NCI-H2081 treated with DMSO at 0.1 percent for 48 hours (cell line): ENCODE measurements around the gene AMZ2.

Source experiments
- DNase-seq: peaks from one replicate; lab custom pipeline; 2025; lab: John Stamatoyannopoulos, UW

AMZ2 gene

GRCh38 chr17:68290955-68291835 lies 43.4 kb downstream of the AMZ2 start, which contains the start of the genes ARSG and SLC16A6:
ARSG (plus strand) TSS chr17:68291495; CDS start chr17:68307494, 15,999 bp downstream.
SLC16A6 (minus strand) TSS chr17:68291127; CDS start chr17:68278320, 12,807 bp downstream.
- peak; percentile 42 for DNase-seq

GRCh38 chr17:68291836-68292688 lies 44.2 kb downstream of the AMZ2 start:
- DNase-seq, result peak; percentile 41

- DNase-seq, result no peak
These were observed 44.8 kb downstream of the AMZ2 start for GRCh38 chr17:68292689-68293040.

- DNase-seq, result no peak
These were observed 45.8 kb downstream of the AMZ2 start for GRCh38 chr17:68293490-68294195.

GRCh38 chr17:68294196-68294555 lies 46.3 kb downstream of the AMZ2 start:
- no peak for DNase-seq

- no peak for DNase-seq
These were observed 46.8 kb downstream of the AMZ2 start for GRCh38 chr17:68294617-68295016.

- no peak for DNase-seq
These were observed 47.2 kb downstream of the AMZ2 start for GRCh38 chr17:68295086-68295485.

GRCh38 chr17:68296217-68297191 lies 48.7 kb downstream of the AMZ2 start:
- DNase-seq, result no peak

GRCh38 chr17:68297195-68297594 lies 49.4 kb downstream of the AMZ2 start:
- DNase-seq, result no peak

GRCh38 chr17:68298601-68299000 lies 50.8 kb downstream of the AMZ2 start:
- no peak for DNase-seq

GRCh38 chr17:68299817-68300216 lies 52.0 kb downstream of the AMZ2 start:
- DNase-seq, result no peak

- DNase-seq, result peak; percentile 96
These were observed 53.7 kb downstream of the AMZ2 start for GRCh38 chr17:68301438-68301959.

GRCh38 chr17:68302066-68302564 lies 54.3 kb downstream of the AMZ2 start:
- peak; percentile 25 for DNase-seq

- no peak for DNase-seq
These were observed 54.8 kb downstream of the AMZ2 start for GRCh38 chr17:68302666-68303065.

- no peak for DNase-seq
These were observed 56.9 kb downstream of the AMZ2 start for GRCh38 chr17:68304706-68305105.

- DNase-seq, result no peak
These were observed 57.3 kb downstream of the AMZ2 start for GRCh38 chr17:68305142-68305541.
